HG02623 (cell line): ENCODE measurements around the gene TRERF1.
"Not testable (repeated sequence)": the region's sequence is repeated elsewhere in the genome, so short reads cannot be mapped to it uniquely, and the experiment has no call there.

Experiments
- ATAC-seq: cut with Tn5 transposase; IDR thresholded peaks from one replicate; pipeline ENCODE4 v1.9.1; 2021; ENCODE audit warnings: moderate library complexity; ENCODE audit not compliant: unreplicated experiment

TRERF1 gene

DNA sequence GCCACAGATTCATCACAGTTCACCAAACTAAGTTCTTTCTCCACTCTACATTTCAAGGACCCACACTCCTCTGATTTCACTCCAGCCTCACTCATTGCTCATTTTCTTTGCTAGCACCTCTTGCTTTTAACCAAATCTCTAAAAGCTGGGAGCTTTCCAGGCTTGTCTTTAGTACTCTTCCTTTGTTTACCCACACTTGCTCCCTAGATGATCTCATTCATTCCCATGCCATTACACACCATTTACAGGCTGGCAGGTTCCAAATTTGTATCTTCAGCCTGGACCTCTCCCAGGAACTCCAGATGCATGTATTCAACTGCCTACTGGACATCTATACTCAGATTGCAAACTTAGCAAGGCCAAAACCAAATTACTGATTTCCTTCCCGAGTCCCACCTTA lies 251.7 kb downstream of the TRERF1 start:
- no peak for ATAC-seq

DNA sequence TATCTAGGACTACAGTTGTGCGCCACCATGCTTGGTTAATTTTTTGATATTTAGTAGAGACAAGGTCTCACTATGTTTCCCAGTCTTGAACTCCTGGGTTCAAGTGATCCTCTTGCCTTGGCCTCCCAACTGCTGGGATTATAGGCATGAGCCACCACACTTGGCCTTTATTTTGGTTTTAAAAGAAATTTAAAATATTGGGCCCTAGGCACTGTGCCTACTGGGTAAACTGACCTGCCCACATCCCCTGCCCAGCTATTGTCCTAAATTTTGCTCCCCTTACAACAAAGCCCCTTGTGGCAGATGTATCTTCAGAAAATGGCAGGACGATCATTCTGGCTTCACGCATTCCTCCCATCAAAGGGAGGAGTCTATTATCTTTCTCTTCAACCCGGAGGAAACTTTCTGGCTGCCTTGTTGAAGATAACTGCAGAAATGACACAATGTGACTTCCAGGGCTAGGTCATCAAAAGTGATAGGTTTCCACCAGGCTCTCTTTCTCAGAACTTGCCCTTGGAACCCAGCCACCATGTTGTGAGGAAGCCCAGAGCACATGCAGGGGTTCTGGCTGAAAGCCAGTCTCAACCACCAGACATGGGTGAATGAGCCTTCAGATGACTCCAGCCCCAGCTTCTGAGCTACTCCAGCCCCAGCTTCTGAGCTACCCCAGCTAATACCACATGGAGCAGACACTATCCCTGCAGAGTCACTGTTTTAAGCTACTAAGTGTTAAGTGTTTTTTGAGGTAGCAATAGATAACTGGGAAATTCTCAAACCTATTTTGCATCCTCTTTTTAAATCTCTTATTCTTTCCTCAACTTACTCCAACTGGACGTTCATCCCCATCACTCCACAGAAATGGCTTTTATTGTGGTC lies 252.4 kb downstream of the TRERF1 start:
- no peak for ATAC-seq

DNA sequence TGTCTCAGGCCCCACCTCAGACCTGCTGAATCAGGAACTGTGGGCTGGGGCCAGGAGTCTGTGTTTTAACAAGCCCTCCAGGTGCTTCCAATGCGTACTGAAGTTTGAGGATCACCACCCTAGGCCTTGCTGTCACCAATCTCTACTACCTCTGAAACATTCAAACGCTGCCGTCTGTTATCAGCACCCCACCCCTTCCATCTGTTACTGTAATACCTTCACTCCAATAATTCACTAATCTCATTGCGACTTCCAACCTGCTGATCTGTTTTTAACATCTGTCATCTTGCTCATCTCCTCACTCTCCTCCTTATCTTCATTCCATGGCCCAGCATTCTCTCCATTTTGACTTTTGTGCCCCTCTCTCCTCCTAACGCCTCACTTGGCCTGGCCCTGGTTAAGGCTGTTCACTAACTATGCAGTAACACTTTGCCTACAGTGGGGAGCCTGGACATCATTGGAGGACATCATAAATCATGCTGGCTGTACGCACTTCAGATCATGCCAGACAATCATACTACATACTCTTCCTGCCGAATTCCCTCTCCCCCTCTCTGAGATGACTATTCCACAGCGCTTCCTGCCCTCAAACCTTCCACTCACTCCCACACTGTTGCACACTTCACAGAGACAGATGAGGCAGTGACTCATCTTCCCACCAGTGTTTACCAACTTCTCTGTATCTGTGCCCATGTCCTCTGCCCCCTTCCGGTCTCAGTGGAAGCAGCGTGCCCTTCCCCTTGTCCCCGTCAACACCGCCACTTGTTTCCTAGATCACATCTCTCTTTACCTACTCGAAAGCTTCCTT lies 254.0 kb downstream of the TRERF1 start:
- ATAC-seq, result no peak

DNA sequence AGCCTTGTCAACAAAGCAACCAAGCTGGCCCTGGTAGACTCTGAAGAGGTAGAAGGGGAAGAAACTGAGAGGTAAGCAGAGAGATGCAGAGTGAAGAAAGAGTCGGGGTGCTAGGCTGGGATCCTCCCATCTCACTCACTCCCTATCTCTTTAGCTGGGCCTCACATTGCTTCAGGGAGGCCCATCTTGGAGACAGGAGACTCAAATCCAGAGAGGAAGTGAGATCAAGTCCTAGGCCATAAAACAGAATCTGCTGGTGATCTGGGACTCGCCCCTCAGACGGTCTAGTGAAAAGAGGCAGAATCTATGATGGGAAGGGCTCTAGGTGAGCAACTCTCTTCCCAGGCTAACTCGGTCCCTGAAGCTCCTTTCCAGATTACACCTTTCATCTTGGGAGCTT lies 256.3 kb downstream of the TRERF1 start:
- no peak for ATAC-seq

DNA sequence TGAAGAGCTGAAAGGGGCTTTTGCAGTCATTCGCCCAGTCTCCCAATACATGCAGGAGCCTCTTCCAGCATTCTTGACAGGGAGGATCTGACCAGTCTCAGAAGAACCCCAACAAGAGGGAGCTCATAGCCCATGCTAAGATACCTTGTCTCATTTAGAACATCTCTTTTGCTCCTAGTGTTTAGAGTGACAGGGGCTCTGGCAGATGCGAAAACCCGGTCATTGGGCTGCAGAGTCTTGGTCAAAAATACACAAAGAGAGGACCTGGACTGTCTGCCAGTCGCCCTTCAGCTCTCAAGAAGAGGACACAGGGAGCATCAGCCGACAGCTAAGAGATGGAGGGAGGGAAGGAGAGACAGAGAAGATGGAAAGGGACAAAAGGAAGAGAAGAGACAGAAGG lies 257.7 kb downstream of the TRERF1 start:
- ATAC-seq, result no peak

DNA sequence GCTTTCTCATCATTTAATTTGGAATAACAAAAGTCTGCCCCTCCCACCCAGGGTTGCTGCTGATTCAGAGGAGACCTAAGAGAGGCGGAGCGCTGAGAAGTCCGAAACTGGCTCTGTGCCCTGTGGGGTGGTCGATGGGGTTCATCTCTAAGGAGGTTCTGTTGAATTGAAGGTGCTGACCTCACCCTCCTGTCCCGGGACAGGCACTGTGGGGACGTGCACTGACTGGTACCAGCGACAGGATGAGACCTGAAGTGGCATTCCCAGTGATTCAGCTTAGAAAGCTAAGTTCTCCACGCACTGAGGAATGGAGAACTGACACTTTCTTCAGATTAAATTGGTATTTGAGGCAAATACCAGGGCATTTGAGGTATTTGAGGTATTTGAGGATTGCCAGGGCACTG lies 258.2 kb downstream of the TRERF1 start:
- ATAC-seq, result no peak

DNA sequence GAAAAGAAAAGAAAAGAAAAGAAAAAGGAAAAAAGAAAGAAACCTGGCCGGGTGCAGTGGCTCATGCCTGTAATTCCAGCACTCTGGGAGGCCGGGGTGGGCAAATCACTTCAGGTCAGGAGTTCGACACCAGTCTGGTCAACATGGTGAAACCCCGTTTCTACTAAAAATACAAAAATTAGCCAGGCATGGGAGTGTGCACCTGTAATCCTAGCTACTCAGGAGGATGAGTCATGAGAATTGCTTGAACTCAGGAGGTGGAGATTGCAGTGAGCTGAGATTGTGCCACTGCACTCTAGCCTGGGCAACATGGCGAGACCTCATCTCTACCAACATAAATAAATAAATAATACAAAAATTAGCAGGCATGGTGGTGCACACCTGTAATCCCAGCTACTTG lies 259.3 kb downstream of the TRERF1 start:
- ATAC-seq, result not testable (repeated sequence)

DNA sequence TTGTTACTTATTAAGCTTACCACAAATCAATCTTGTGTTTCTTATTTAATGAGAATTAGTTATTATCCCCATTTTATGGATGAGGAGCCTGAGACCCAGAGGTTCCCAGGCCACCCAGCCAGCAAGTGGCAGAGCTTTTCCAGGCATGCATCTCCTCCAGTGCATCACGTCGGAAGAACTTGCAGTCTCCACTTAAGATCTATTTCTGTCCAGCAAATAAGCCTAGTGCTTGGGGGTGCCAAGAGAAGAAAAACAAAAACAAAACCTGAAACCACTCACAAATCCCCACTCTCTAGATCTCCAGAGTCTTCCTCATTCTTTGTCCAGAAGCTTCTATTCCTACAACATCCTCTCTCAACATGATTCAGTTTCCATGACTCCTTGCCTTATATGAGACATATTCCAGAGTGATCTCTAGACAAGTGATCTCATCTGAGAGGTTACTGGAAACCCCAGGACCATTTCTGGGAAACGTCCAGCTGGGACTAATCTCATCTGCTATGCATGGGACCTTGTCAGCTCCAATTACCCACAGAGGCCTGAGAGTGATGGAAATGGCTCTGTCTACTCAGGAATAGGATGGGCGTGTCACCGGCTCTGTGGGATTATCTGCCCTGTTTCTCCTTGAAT lies 261.1 kb downstream of the TRERF1 start:
- ATAC-seq, result no peak

DNA sequence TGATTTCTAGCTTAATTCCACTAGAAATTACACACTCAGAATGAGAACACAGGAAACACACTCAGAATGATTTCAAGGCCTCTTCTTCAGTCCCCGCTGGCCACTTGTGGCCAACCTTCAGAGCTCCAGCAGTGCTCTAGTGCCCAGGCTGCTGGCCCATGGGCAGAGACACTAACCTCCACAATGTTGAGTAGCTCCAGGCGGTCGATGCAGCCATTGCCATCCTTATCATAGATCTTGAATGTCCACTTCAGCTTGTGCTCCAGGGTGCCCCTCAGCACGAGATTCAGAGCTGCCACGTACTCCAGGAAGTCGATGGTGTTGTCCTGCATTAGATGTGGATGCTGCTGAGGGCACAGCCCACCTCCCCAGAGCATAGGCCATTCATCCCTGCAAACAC lies 263.3 kb downstream of the TRERF1 start:
- ATAC-seq, result no peak

DNA sequence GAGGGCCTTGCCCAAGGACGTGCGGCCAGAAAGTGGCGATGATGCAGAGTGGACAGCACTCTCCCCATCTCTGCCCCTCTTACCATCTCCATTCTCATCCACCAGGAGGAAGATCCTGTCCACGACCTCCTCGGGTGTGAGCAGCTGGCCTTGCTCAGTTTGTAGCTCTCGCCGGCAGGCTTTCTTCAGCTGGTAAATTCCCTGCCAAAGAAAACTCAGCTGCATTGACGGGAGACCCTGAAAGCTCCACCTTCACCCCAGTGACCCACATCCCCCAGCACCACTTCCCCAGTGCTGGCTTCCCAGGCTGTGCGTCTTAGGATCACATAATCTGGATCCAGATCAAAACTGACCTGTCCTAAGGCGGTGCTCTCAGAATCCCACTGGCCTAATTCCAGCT lies 266.1 kb downstream of the TRERF1 start:
- ATAC-seq, result no peak

DNA sequence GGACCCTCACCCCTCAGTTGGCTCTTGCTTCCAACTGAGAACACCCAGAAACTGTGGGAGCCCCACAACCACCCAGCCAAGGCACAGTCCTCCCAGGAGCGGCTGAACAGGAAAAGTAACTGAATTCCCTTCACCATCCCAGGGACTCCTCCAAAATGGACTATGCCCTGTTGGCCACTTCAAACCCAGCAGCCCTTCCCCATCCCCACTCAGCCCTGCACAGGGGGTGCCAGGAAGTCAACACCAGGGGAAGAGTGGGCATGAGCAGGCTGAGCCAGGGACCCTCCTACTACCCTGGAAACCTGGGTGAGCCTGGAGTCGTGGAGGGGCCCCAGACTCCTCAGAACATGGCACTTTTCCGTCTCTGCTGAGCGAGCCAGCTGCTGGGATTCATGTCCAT lies 267.3 kb downstream of the TRERF1 start:
- no peak for ATAC-seq

DNA sequence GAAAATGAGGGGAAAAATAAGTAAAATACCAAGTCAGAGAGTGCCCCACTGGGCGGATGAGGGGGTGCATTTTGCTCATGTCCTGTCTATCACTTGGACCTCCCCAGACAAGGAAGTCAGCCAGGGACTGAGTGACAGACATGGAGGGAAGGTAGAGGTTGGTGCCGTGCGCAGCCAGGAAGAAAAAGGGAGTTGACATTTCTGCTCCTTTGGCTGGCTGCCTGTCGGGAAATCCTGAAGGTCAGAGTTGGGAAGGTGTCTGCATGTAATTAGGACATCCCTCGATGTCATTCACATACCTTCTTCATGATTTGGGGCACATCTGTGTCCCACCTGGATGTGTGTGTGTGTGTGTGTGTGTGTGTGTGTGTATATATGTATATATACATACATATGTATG lies 269.6 kb downstream of the TRERF1 start:
- no peak for ATAC-seq

DNA sequence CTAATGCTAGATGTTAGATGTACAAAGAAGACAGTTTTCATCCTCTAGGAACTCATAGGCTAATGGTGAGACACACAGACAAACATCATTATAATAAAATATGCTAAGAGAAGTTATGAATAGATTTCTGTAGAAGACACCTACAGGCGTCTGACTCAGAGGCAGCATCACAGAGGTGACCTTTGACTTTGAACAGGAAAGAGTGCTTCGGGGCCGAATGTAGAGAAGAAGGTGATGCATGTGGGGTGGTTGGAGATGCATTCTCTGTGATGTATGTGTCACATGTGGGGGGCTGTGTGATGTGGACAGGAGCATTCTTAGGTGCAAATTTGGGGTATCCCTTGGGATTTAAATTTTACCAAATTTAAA lies 271.8 kb downstream of the TRERF1 start:
- ATAC-seq, result no peak

DNA sequence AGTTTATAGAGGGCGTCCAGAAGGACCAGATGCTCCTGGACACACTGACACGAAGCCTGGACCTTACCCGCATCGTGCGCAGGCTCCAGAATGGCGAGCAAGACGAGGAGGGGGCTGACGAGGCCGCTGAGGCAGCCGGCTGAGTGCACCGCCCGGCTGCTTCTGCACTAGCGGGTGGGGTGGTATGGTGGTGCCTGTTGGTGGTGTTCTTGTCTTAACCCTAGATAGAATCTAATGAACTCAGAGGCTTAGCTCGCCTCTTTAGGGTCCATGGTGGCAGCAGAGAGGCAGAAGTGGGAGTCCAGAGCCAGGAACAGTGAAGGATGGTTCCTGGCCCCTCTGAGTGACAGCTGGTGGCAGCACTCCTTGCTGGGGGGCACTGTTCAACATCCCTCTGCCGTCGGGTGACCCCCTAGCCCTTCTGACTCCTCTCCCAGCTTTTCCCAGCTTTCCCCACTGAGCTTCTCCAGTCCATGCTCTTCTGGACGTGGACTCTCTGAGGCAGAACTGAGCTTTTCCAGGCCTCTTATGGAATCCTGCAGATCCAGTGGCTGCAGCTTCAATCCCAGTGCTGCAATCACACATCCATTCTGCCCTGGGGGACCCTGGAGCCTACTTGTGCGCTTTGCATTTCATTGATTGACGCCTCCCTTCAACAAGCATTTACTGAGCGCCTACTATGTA lies 272.3 kb downstream of the TRERF1 start:
- ATAC-seq, result no peak

DNA sequence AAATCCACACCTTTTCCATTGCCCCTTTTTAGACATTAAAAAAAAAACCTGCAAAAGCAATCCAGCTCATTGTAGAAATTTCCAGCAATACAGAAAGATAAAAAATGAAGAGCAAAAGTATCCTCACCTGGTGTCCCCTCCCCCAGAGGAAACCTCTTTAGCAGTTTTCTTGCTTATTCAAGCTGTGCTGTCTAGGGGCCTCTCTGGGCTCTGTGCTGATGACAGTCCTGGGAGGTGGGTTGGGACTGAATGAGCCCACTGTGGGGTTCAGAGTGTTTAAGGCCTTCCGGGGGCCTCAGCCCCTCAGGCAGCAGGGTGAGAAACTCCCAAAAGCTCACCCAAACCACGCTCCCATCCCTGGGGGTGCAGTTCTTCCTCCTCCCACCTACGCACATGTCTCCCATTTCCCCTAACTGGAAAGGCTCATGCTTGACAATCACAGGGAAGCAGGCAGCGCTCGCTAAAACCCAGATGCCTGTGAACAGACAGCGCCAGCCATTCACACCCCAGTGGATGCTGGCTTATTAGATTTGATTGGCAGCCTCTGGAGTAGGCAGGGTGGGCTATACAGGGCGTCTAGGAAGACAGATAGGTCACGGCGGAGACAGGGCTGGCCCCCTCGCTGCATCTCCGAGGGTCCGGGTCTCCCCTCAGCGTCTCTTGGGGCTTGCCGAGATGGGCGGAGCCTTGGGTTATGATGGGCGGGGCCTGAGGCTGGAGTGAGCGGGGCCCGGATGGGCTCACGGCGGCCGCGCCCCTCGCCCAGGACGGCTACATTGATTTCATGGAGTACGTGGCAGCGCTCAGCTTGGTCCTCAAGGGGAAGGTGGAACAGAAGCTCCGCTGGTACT lies 274.0 kb downstream of the TRERF1 start:
- ATAC-seq, result no peak

DNA sequence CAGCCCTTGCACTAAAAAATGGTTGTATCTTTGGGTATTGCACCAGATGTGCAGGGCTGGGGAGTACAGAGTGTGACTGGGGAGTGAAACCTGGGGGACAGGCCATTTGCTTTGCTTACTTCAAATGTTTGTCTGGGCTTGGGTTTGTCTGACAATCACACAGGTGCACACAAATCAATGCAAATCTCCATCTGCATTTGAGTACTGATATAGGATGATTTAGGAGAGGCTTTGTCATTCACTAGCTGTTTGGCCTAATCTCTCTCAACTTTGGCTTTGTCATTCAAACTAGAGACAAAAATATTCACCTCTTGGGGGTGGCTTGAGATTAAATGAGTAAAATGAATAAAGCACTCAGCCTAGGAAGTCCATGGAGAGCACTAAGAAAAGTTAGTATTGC lies 274.7 kb downstream of the TRERF1 start:
- no peak for ATAC-seq

DNA sequence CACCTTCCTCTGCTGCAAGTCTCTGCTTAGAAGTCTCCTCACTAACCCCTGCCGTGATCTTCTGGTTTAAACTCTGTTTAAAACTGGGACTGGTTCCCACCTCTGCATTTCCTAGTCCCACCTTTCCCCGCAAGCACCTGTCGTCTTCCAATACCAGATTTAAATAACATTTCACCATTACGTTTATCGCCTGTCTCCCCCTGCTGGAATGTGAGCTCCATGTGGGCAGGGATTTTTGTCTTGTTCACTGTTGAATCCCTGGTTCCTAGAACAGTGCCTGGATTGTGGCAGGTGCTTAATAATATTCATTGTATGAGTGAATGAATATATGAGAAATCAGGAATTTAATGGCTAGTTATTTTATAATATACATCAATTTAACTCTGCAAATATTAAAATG lies 275.9 kb downstream of the TRERF1 start:
- ATAC-seq, result no peak
